Prostate gland (tissue), 2 donors: ENCODE data around the gene ZSCAN10.

Experiments
- POLR2A ChIP-seq: fragments of 450-650 bp; IDR thresholded peaks from one replicate; pipeline ENCODE4 v1.6.1; 2016; ENCODE audit warnings: antibody characterized with exemption, mild to moderate bottlenecking
- TF ChIP-seq, protein P1 (sequence below), 4 experiments: fragments of 200-600 bp in 2 of 4; fragments of 450-650 bp in 2 of 4; sonication (generic) in 2 of 4; IDR thresholded peaks; 1 replicate in 3 of 4; 2 replicates in 1 of 4; pipeline ENCODE4 v1.5.1; 2016 to 2019; ENCODE audit warnings: antibody characterized with exemption in 4 of 4, mild to moderate bottlenecking in 2 of 4, moderate library complexity in 2 of 4

DNA sequence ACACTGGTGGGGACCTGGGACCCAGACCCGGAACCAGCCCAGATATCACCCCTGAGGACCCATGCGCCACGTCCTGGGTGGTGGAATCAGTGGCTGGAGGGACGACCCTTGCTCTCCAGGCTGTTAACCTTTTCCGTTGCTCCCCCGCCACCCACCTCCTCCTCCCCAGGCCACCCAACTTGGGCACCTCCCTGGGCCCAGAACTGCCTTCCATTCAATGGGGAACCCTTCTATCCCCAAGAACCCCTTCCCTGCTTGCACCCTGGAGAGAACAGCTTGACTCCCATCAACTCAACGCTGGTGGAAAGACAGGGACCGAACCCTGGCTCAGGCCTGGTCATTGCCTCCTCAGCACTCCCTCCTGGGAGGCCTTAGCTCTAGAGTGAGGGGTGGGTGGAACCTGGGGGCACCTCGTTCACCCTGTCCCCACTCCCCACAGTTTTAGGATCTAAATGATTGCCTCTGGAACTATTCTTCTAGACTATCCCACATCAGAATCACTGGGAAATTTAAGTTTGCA, 39.3 kb downstream of the ZSCAN10 start:
- TF ChIP-seq, protein P1, sequence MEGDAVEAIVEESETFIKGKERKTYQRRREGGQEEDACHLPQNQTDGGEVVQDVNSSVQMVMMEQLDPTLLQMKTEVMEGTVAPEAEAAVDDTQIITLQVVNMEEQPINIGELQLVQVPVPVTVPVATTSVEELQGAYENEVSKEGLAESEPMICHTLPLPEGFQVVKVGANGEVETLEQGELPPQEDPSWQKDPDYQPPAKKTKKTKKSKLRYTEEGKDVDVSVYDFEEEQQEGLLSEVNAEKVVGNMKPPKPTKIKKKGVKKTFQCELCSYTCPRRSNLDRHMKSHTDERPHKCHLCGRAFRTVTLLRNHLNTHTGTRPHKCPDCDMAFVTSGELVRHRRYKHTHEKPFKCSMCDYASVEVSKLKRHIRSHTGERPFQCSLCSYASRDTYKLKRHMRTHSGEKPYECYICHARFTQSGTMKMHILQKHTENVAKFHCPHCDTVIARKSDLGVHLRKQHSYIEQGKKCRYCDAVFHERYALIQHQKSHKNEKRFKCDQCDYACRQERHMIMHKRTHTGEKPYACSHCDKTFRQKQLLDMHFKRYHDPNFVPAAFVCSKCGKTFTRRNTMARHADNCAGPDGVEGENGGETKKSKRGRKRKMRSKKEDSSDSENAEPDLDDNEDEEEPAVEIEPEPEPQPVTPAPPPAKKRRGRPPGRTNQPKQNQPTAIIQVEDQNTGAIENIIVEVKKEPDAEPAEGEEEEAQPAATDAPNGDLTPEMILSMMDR (IDR thresholded peaks at IDR 0.05): no peak
- TF ChIP-seq POLR2A: no peak
